ENCODE data around the gene VEZT.

Gene VEZT

DNA sequence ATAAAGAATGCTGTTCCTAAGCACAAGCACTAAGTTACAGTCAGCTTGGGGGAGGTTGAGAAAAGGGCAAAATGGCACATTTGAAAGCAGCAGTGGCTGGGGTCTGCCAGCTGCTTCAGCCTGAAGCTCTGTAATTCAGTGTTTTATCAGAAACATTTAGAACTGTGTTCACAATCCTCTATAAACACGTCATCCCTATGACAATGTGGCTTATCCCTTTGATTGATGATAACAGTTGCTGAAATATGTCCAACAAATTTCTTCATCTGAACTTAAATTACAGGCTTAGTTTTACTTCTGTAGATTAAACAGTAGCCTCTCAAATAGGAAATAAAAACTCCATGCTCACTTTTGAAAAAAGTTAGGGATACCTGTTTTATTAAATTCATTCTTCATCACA lies 108.8 kb downstream of the VEZT start:
- DNase-seq = no peak

DNA sequence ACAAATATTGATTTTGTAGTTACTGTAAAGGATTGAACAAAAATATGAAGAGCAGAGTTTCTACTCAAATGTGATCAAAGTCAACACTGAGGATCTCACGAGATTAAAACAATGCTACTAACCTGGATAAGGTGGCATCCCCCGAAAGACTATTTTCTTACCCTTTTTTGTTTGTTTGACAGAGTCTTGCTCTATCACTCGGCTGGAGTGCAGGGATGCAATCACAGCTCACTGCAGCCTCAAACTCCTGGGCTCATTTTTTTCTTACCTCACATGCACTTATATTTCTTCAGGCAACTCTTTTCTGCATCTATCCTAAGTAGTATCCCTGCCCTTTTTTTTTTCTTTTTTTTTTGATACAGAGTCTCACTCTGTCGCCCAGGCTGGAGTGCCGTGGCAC lies 109.2 kb downstream of the VEZT start:
- no peak for DNase-seq

DNA sequence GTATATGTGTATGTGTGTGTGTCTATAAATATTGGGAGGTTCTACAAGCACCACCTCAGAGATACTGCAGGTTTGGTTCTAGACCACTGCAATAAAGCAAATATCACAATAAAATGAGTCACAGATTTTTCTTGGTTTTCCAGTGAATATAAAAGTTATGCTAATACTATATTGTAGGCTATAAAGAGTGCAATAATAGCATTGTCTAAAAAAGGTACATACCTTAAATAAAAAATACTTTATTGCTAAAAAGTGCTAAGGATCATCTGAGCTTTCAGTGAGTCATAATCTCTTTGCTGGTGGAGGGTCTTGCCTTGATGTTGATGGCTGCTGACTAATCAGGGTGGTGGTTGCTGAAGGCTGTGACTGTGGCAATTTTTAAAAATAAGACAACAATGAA lies 111.1 kb downstream of the VEZT start:
- DNase-seq = no peak

DNA sequence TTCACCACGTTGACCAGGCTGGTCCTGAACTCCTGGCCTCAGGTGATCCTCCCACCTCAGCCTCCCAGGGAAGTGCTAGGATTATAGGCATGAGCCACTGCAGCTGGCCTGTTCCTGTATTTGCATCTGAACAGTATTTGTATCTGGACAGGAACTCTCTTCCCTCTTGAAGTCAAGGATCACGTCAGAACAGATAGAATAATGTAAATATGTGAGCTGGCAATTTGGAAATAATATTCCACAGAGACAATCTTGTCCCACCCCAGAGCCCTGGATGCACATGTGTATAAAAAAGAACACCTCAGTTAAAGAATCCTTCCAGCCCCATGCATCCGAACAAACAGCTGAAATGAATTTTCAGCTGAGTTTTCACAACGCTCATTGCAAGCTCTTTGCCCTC lies 118.3 kb downstream of the VEZT start:
- peak in 1 of 2 experiments; percentile 9 for DNase-seq

DNA sequence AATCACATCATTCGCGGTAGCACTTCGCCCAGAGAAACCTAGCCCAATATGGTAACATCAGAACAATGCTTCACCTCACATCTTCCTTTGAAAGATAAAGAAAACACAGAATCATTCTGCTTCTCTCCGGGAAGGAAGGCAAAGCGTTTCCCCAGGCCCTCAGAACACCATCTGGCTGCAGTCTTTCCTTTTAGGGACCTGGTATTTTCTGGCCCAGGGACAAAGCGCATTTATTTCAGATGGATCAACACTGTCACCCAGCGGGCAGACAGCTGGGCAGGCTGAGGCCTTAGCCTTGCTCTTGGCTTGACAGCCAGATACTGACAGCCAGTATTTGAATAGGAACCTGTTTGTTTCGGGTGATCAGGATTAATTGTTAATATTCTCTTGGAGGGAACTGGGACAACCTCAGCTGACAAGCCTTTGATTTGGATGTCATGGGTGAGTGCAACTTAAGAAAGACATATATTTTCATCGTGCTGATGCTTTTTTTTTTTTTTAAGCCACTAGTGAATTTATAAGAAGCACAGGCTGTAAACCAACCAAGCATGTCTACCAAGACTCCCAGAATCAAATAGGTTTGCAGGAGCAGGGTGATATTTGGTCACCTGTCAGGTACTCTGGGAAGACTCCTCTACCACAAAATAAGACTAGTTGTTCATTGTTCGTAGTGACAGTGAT lies 118.9 kb downstream of the VEZT start:
- DNase-seq = peak; percentile 87 to 93

DNA sequence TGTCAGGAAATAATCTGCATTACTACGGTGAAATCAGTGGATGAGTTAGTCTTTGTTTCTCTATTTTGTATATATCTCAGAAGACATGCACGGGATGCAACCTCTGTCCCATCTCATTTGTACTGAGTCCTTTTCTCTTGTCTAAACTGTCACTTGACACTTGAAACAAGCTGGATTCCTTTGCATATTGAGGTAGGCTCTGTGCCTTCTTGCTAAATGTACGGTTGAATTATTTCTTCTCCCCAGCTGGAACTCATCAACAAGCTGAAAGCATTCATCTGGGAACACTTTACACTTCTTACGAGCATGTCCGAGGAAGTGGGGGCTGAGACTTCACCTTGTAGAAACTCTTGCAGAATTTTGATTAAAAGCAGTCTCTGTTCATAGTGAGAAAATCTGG lies 119.5 kb downstream of the VEZT start:
- no peak for DNase-seq

DNA sequence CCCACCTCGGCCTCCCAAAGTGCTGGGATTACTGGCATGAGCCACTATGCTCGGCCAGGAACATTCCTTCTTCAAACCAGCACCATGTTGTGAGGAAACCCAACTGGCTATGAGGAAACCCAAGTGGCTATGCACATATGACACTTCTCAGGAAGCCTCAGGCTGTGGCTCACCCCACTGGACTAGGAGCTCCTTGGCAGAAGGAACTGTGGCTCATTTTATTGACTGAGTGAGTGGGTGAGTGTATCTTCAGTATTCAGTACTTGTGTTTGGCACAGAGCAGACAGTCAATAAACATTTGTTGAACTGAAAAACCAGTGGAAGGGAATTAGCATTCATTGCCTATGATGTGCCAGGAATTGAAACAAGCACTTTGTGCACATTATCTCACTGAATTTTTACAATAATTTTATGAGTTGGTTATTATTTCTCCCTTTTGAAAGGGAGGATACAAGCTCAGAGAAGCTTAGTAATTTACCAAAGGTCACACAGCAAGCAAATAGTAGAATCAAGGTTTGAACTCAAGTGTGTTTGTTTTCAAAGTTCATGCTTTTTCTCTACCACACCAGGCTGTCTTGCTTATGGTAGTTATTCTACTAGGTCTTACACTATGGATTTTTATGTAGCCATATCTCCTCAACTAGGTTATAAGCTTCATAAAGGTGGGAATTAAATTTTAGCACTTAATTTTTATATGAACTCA lies 121.6 kb downstream of the VEZT start:
- DNase-seq = no peak

DNA sequence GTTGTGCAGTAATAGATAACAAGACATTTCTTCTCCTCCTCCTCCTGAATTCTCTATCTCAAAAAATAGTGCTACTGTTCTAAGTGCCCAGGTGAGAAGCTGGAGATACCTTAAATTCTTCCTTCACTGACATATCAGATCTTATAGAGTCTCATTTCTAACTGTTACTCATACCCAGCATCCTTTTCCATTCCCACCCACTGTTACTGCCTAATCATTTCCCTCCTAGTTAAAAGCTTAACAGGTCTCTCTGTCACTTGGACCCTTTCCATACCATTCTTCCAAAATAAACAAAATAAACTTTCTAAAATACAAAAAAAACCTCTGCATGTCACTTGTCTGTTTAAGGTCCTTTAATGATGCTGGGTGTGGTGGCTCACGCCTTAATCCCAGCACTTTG lies 124.4 kb downstream of the VEZT start:
- DNase-seq = no peak

DNA sequence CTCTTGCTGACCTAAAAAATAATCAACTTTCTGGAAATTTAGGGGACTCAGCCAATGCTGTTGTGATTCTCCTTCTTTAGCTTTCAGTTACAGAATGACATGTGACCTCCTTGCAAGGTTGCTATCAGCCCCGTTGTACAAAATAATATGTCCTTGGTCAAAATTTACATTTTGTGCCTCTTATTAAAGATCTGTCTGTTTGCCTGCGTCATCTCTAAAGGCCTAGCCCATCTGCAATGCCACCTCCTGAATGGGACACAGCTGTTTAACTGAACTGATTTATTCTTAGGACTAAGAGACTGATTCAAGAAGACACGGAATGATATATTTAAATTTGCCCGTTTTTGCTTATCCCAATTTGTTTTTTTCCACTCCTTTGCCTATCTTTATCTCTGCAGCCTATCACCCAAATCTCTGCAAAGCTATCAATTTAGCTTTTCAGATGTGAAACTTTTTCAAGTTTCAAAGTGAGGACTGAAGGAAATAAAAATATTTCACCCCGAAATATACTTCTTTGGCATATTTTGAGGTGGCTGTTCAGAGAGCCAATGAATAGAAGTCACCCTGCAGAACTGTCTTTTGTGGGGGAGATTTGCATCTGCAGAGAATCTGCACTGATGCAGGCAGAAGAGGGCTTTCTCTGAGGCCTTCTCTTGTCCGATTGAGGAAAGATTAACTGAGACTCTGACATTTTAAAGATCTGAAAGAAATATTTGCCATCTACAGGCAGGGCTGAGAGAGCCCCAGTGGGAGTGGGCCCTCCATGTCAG lies 126.0 kb downstream of the VEZT start:
- no peak for DNase-seq

DNA sequence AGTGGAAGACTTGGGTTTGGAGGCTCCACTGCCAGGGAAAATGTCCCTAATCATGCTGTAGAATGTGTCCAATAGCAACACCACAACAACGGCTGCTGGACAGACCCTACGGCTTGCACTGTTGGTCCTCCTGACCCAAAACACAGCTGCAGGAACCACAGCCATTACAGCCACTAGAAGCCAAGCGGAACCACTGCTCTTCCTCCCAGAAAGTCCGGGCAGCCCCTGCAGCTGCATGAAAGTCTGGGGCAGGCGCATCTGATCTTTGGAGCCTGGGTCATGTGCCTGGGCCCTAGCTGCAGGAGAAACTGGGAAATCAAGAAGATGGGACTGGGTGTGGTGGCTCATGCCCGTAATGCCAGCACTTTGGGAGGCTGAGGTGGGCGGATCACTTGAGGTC lies 131.7 kb downstream of the VEZT start:
- no peak for DNase-seq

DNA sequence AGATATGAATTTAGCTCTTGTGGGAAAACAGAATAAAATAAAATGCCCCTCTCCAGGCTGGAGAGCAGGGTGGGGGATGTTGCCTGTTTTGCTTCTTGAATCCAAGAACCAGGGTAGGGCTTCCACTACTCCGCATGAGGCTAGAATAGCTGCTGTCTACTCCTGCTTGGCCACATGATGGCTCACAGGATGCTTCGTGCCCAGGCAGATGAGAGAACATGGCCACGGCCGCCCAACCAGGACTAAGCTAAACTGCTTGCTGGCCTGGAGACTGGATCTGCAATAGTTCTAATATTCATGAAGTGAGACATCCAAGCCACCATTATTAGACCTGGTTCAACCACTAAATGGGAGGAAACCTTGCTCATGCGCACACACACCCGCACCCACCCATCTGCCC lies 134.1 kb downstream of the VEZT start:
- no peak for DNase-seq
